Activated CD4-positive, alpha-beta memory T cell treated with anti-CD3 and anti-CD28 coated beads for 36 hours (primary cell): Measurements from ENCODE around the gene JAZF1. TPM values are rescaled to one million over a fixed set of nuclear protein-coding genes. Genes with fewer than 3 reads are reported as not detected.

ENCODE experiments used
- CTCF ChIA-PET: fragments of 350-600 bp; sonication (Branson Sonifier 250); formaldehyde crosslinking; loops from one replicate; lab custom pipeline; 2021; ENCODE audit warnings: antibody characterized with exemption, inconsistent platforms; lab: Charles Lee
- POLR2A ChIA-PET: fragments of 350-600 bp; sonication (Branson Sonifier 250); formaldehyde crosslinking; loops from one replicate; lab custom pipeline; 2021; ENCODE audit warnings: antibody characterized with exemption; lab: Charles Lee
- DNase-seq: peaks from one replicate; pipeline ENCODE4 v3.0.0-alpha.2; 2020
- H3K27ac Mint-ChIP-seq: one replicate; pipeline ENCODE4 v1.8.0; 2021; ENCODE audit warnings: mixed read lengths
- H3K27me3 Mint-ChIP-seq: one replicate; pipeline ENCODE4 v1.8.0; 2021; ENCODE audit warnings: mixed read lengths
- H3K36me3 Mint-ChIP-seq: one replicate; pipeline ENCODE4 v1.8.0; 2021; ENCODE audit warnings: mixed read lengths
- H3K4me1 Mint-ChIP-seq: one replicate; pipeline ENCODE4 v1.8.0; 2021; ENCODE audit warnings: low read depth, mixed read lengths
- H3K4me3 Mint-ChIP-seq: one replicate; pipeline ENCODE4 v1.8.0; 2021; ENCODE audit warnings: mild to moderate bottlenecking, mixed read lengths
- H3K9me3 Mint-ChIP-seq: one replicate; pipeline ENCODE4 v1.8.0; 2021; ENCODE audit warnings: mixed read lengths
- intact Hi-C: fragments of 100-400 bp; cut with micrococcal nuclease; formaldehyde crosslinking; loops from one replicate; pipeline ENCODE4 v1.15.1; 2023
- total RNA-seq, 2 experiments: library from RNA; stranded (reverse); gene quantifications; one replicate each; pipeline ENCODE4 v1.2.3, GENCODE V29; 2021

Gene JAZF1
- total RNA-seq, 2 experiments from 2014 or later = 3.8 to 4.3 TPM

- intact Hi-C loops = no loop called here
- POLR2A ChIA-PET = no interaction called here
- Mint-ChIP-seq H3K36me3 (peaks cover 5% of the 10 kb centered on the region), H3K4me1 (peaks cover 27% of the 10 kb centered on the region), H3K27me3 (peaks cover 1% of the 10 kb centered on the region), H3K9me3 (no peaks in the 10 kb centered on the region), H3K4me3 (no peak overlapping the region), H3K27ac (no peak overlapping the region)
- CTCF ChIA-PET = no interaction called here
- no peak for DNase-seq
Observed at GRCh38 chr7:28145090-28145626, 35.4 kb downstream of the JAZF1 start.

- CTCF ChIA-PET = no interaction called here
- intact Hi-C loops = loop anchor here (5.0 kb wide), 1 partner anchor 38 kb away; the partner anchor contains the start of gene JAZF1
- H3K9me3 Mint-ChIP-seq = no peaks in the 10 kb centered on the region
- no peak for DNase-seq
- POLR2A ChIA-PET = no interaction called here
- H3K4me1 Mint-ChIP-seq = peaks cover 18% of the 10 kb centered on the region
- H3K36me3 Mint-ChIP-seq = peaks cover 4% of the 10 kb centered on the region
- no peak overlapping the region for H3K4me3 Mint-ChIP-seq
- H3K27ac Mint-ChIP-seq = no peak overlapping the region
- H3K27me3 Mint-ChIP-seq = peaks cover 1% of the 10 kb centered on the region
Observed at GRCh38 chr7:28144266-28144665, 36.3 kb downstream of the JAZF1 start.

GRCh38 chr7:28142650-28143049 is 37.9 kb downstream of the JAZF1 start:
- POLR2A ChIA-PET = no interaction called here
- Mint-ChIP-seq H3K36me3 (peaks cover 4% of the 10 kb centered on the region), H3K4me1 (peaks cover 14% of the 10 kb centered on the region), H3K4me3 (no peak overlapping the region), H3K27ac (no peak overlapping the region), H3K9me3 (no peaks in the 10 kb centered on the region), H3K27me3 (no peaks in the 10 kb centered on the region)
- intact Hi-C loops = loop anchor here (5.0 kb wide), 1 partner anchor 40 kb away; the partner anchor contains the start of gene JAZF1
- CTCF ChIA-PET = interaction anchor here (1.0 kb wide), 1 partner anchor 10 kb away, joined by 3 read pairs; no protein-coding TSS in a partner anchor
- DNase-seq = no peak

- H3K9me3 Mint-ChIP-seq = no peaks in the 10 kb centered on the region
- ChIA-PET CTCF (no interaction called here), POLR2A (no interaction called here)
- H3K4me3 Mint-ChIP-seq = no peak overlapping the region
- H3K36me3 Mint-ChIP-seq = peaks cover 3% of the 10 kb centered on the region
- peaks cover 19% of the 10 kb centered on the region for H3K4me1 Mint-ChIP-seq
- intact Hi-C loops = loop anchor here (5.0 kb wide), 1 partner anchor 41 kb away; the partner anchor contains the start of gene JAZF1
- no peak for DNase-seq
- no peaks in the 10 kb centered on the region for H3K27me3 Mint-ChIP-seq
- no peak overlapping the region for H3K27ac Mint-ChIP-seq
Observed at GRCh38 chr7:28140979-28141378, 39.6 kb downstream of the JAZF1 start.

DNA sequence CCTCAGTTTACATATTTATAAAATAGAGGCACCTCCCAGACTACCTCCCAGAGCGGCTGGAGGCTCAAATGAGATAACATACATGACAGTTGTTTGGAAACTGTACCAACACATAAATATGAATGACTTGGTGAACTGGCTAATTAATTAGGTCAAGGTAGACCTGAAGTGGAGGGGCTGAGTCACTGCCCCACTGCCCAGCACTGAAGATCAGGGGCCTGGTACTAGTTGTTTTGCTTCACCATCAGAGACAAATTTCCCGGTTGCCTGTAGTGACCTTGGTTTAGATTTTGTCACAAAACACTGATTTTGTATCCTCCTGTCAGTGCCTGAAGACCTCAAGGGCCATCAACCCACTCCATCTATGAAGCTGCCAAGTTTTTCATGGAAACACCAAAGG is 41.8 kb downstream of the JAZF1 start:
- Mint-ChIP-seq H3K27me3 (no peaks in the 10 kb centered on the region), H3K9me3 (no peaks in the 10 kb centered on the region), H3K4me3 (no peak overlapping the region), H3K36me3 (no peaks in the 10 kb centered on the region), H3K27ac (no peak overlapping the region), H3K4me1 (peaks cover 17% of the 10 kb centered on the region)
- ChIA-PET POLR2A (no interaction called here), CTCF (no interaction called here)
- intact Hi-C loops = no loop called here
- no peak for DNase-seq

- ChIA-PET CTCF (no interaction called here), POLR2A (no interaction called here)
- intact Hi-C loops = no loop called here
- peaks cover 27% of the 10 kb centered on the region for H3K4me1 Mint-ChIP-seq
- H3K9me3 Mint-ChIP-seq = no peaks in the 10 kb centered on the region
- H3K27me3 Mint-ChIP-seq = no peaks in the 10 kb centered on the region
- no peaks in the 10 kb centered on the region for H3K36me3 Mint-ChIP-seq
- H3K4me3 Mint-ChIP-seq = no peak overlapping the region
- H3K27ac Mint-ChIP-seq = no peak overlapping the region
- no peak for DNase-seq
Observed at GRCh38 chr7:28137463-28137862, 43.1 kb downstream of the JAZF1 start.

DNA sequence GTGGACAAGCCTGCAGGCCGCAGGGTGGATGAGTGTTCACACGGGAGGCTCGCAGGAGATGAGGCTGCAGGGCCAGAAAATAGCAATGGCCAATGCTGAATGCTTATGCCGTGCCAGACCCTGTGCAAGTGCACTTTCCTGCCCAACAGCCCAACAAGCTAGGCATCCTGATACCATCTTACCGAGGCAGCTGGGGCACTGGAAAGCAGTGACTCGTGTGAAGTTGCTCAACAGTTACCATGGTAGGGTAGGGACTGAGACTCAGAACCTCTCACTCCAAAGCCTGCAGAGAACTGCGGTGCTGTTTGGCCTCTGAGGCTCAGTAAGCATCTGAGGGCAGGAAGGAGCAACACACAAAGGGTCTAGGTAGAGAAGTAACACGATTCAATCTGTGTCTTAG is 43.7 kb downstream of the JAZF1 start:
- ChIA-PET POLR2A (no interaction called here), CTCF (no interaction called here)
- H3K27me3 Mint-ChIP-seq = no peaks in the 10 kb centered on the region
- H3K4me3 Mint-ChIP-seq = no peak overlapping the region
- H3K9me3 Mint-ChIP-seq = no peaks in the 10 kb centered on the region
- no peak for DNase-seq
- H3K36me3 Mint-ChIP-seq = no peaks in the 10 kb centered on the region
- peaks cover 27% of the 10 kb centered on the region for H3K4me1 Mint-ChIP-seq
- intact Hi-C loops = no loop called here
- H3K27ac Mint-ChIP-seq = no peak overlapping the region

DNA sequence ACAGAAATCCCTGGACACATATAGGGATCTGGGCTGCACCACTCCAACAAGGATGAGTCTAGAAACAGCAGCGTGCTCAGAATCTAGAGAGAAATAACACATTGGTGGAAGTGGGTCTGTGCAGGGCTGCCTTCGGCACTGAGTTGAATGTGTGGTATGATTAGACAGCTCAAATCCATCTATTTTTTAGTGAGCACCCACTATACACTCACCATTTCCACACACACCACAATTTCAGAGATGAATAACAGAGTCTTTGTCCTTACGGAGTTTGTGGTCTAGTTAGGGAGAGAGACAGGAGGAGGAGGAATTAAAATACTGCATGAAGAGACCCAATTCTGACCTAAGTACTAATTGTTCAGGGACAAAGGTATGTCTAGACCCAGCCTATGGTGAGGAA is 44.2 kb downstream of the JAZF1 start:
- Mint-ChIP-seq H3K9me3 (no peaks in the 10 kb centered on the region), H3K27me3 (no peaks in the 10 kb centered on the region), H3K4me3 (no peak overlapping the region), H3K36me3 (no peaks in the 10 kb centered on the region), H3K4me1 (peaks cover 27% of the 10 kb centered on the region), H3K27ac (no peak overlapping the region)
- intact Hi-C loops = no loop called here
- POLR2A ChIA-PET = no interaction called here
- no peak for DNase-seq
- CTCF ChIA-PET = interaction anchor here (1.2 kb wide), 1 partner anchor 40 kb away, joined by 3 read pairs; no protein-coding TSS in a partner anchor

GRCh38 chr7:28135760-28136159 is 44.8 kb downstream of the JAZF1 start:
- H3K4me3 Mint-ChIP-seq = no peak overlapping the region
- CTCF ChIA-PET = interaction anchor here (0.9 to 1.2 kb wide), 2 partner anchors 39 to 216 kb away, joined by 3 read pairs; no protein-coding TSS in a partner anchor
- H3K36me3 Mint-ChIP-seq = no peaks in the 10 kb centered on the region
- DNase-seq = no peak
- no peaks in the 10 kb centered on the region for H3K9me3 Mint-ChIP-seq
- no peaks in the 10 kb centered on the region for H3K27me3 Mint-ChIP-seq
- intact Hi-C loops = no loop called here
- H3K27ac Mint-ChIP-seq = no peak overlapping the region
- peaks cover 21% of the 10 kb centered on the region for H3K4me1 Mint-ChIP-seq
- POLR2A ChIA-PET = no interaction called here

- CTCF ChIA-PET = interaction anchor here (0.9 to 1.2 kb wide), 2 partner anchors 39 to 216 kb away, joined by 3 read pairs; no protein-coding TSS in a partner anchor
- no peaks in the 10 kb centered on the region for H3K36me3 Mint-ChIP-seq
- DNase-seq = no peak
- peaks cover 21% of the 10 kb centered on the region for H3K4me1 Mint-ChIP-seq
- POLR2A ChIA-PET = no interaction called here
- intact Hi-C loops = no loop called here
- no peaks in the 10 kb centered on the region for H3K9me3 Mint-ChIP-seq
- H3K27ac Mint-ChIP-seq = no peak overlapping the region
- H3K4me3 Mint-ChIP-seq = no peak overlapping the region
- no peaks in the 10 kb centered on the region for H3K27me3 Mint-ChIP-seq
Observed at GRCh38 chr7:28135315-28135714, 45.3 kb downstream of the JAZF1 start.

GRCh38 chr7:28133872-28134271 is 46.7 kb downstream of the JAZF1 start:
- CTCF ChIA-PET = interaction anchor here (0.7 kb wide), 1 partner anchor 38 kb away, joined by 4 read pairs; no protein-coding TSS in a partner anchor
- no peaks in the 10 kb centered on the region for H3K9me3 Mint-ChIP-seq
- intact Hi-C loops = loop anchor here (2.0 kb wide), 1 partner anchor 21 kb away; no protein-coding TSS in a partner anchor
- H3K36me3 Mint-ChIP-seq = no peaks in the 10 kb centered on the region
- H3K27ac Mint-ChIP-seq = no peak overlapping the region
- no peak overlapping the region for H3K4me3 Mint-ChIP-seq
- peaks cover 26% of the 10 kb centered on the region for H3K4me1 Mint-ChIP-seq
- DNase-seq = no peak
- POLR2A ChIA-PET = no interaction called here
- no peaks in the 10 kb centered on the region for H3K27me3 Mint-ChIP-seq

GRCh38 chr7:28132959-28133870 is 47.4 kb downstream of the JAZF1 start:
- ChIA-PET CTCF (interaction anchor here (0.7 to 1.3 kb wide), 2 partner anchors 10 to 37 kb away, joined by 3 to 4 read pairs; no protein-coding TSS in a partner anchor), POLR2A (no interaction called here)
- H3K27ac Mint-ChIP-seq = no peak overlapping the region
- H3K9me3 Mint-ChIP-seq = no peaks in the 10 kb centered on the region
- H3K4me3 Mint-ChIP-seq = no peak overlapping the region
- H3K4me1 Mint-ChIP-seq = peaks cover 31% of the 10 kb centered on the region
- no peaks in the 10 kb centered on the region for H3K27me3 Mint-ChIP-seq
- no peak for DNase-seq
- H3K36me3 Mint-ChIP-seq = no peaks in the 10 kb centered on the region
- intact Hi-C loops = loop anchor here (2.0 kb wide), 1 partner anchor 22 kb away; no protein-coding TSS in a partner anchor
